ENCODE data around the gene MACROD1.

- TF ChIP-seq EP300 (IDR thresholded peaks at IDR 0.05) = no peak
- TF ChIP-seq, protein P1, sequence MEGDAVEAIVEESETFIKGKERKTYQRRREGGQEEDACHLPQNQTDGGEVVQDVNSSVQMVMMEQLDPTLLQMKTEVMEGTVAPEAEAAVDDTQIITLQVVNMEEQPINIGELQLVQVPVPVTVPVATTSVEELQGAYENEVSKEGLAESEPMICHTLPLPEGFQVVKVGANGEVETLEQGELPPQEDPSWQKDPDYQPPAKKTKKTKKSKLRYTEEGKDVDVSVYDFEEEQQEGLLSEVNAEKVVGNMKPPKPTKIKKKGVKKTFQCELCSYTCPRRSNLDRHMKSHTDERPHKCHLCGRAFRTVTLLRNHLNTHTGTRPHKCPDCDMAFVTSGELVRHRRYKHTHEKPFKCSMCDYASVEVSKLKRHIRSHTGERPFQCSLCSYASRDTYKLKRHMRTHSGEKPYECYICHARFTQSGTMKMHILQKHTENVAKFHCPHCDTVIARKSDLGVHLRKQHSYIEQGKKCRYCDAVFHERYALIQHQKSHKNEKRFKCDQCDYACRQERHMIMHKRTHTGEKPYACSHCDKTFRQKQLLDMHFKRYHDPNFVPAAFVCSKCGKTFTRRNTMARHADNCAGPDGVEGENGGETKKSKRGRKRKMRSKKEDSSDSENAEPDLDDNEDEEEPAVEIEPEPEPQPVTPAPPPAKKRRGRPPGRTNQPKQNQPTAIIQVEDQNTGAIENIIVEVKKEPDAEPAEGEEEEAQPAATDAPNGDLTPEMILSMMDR (IDR thresholded peaks at IDR 0.05) = no peak
Measured at GRCh38 chr11:64112771-64113461, 53.0 kb downstream of the MACROD1 start.
